CD4-positive, alpha-beta T cell treated with Interferon alpha-2 for 1 hour (primary cell): Measurements from ENCODE around the gene CDK12.
A peak's percentile ranks its signal among the peaks of the same experiment; 100 is the strongest.

Experiments used
- DNase-seq, 2 donors: peaks; one replicate each; pipeline ENCODE4 v3.0.0-alpha.2; 2020 to 2022

CDK12 gene

GRCh38 chr17:39549747-39550573 lies 88.7 kb downstream of the CDK12 start:
- DNase-seq = no peak

GRCh38 chr17:39551879-39552278 lies 90.6 kb downstream of the CDK12 start:
- no peak for DNase-seq

- no peak for DNase-seq
Measured at GRCh38 chr17:39553341-39553945, 92.2 kb downstream of the CDK12 start.

GRCh38 chr17:39555368-39555767 lies 94.1 kb downstream of the CDK12 start:
- no peak for DNase-seq

- DNase-seq = no peak
Measured at GRCh38 chr17:39556423-39556822, 95.1 kb downstream of the CDK12 start.

- DNase-seq = no peak
Measured at GRCh38 chr17:39562395-39562794, 101.1 kb downstream of the CDK12 start.

GRCh38 chr17:39562976-39563375 lies 101.7 kb downstream of the CDK12 start:
- no peak for DNase-seq

- DNase-seq = no peak
Measured at GRCh38 chr17:39563476-39563875, 102.2 kb downstream of the CDK12 start.

GRCh38 chr17:39564211-39564848 lies 103.0 kb downstream of the CDK12 start:
- no peak for DNase-seq

GRCh38 chr17:39566094-39566850 lies 105.0 kb downstream of the CDK12 start:
- no peak for DNase-seq

- DNase-seq = no peak
Measured at GRCh38 chr17:39568702-39569101, 107.4 kb downstream of the CDK12 start.

GRCh38 chr17:39569126-39569525 lies 107.8 kb downstream of the CDK12 start:
- no peak for DNase-seq

GRCh38 chr17:39572121-39572520 lies 110.8 kb downstream of the CDK12 start:
- DNase-seq = no peak

GRCh38 chr17:39573447-39574298 lies 112.4 kb downstream of the CDK12 start:
- peak in 1 of 2 donors; percentile 15 for DNase-seq

- DNase-seq = no peak
Measured at GRCh38 chr17:39576187-39576586, 114.9 kb downstream of the CDK12 start.

- DNase-seq = no peak
Measured at GRCh38 chr17:39578272-39578671, 117.0 kb downstream of the CDK12 start.

GRCh38 chr17:39579318-39580081 lies 118.2 kb downstream of the CDK12 start:
- DNase-seq = no peak

GRCh38 chr17:39580082-39580468 lies 118.8 kb downstream of the CDK12 start:
- no peak for DNase-seq

GRCh38 chr17:39581071-39581758 lies 119.9 kb downstream of the CDK12 start:
- DNase-seq = no peak

- no peak for DNase-seq
Measured at GRCh38 chr17:39581759-39582085, 120.4 kb downstream of the CDK12 start.

- no peak for DNase-seq
Measured at GRCh38 chr17:39582658-39583057, 121.4 kb downstream of the CDK12 start.
